Esophagus squamous epithelium (tissue), 5 donors: ENCODE measurements around the gene ESRRA. TPM values are rescaled to one million over a fixed set of nuclear protein-coding genes. Genes with fewer than 3 reads are reported as not detected.
"Not testable (repeated sequence)": the region's sequence is repeated elsewhere in the genome, so short reads cannot be mapped to it uniquely, and the experiment has no call there.

ENCODE experiments used
- DNase-seq: peaks from one replicate; lab custom pipeline; 2025; lab: John Stamatoyannopoulos, UW
- H3K27ac ChIP-seq, 4 donors: fragments of 200-600 bp; sonication (generic); one replicate each; pipeline ENCODE4 v1.5.1; 2016 to 2019; ENCODE audit warnings: mild to moderate bottlenecking in 1 of 4
- H3K27me3 ChIP-seq, 4 donors: fragments of 200-600 bp; sonication (generic); 1 replicate in 3 of 4; 2 replicates in 1 of 4; pipeline versions ENCODE4 v1.5.1 to v1.6.0; 2017 to 2021; ENCODE audit warnings: antibody characterized with exemption in 1 of 4
- H3K36me3 ChIP-seq, 3 donors: fragments of 200-600 bp; sonication (generic); one replicate each; pipeline ENCODE4 v1.5.1; 2016 to 2019
- H3K4me1 ChIP-seq, 3 donors: fragments of 200-600 bp; sonication (generic); one replicate each; pipeline ENCODE4 v1.5.1; 2017 to 2019
- H3K4me3 ChIP-seq, 4 donors: fragments of 200-600 bp; sonication (generic); 1 replicate in 3 of 4; 2 replicates in 1 of 4; pipeline ENCODE4 v1.5.1; 2016 to 2019; ENCODE audit warnings: mild to moderate bottlenecking in 2 of 4, moderate library complexity in 1 of 4
- H3K9me3 ChIP-seq, 3 donors: fragments of 200-600 bp; sonication (generic); one replicate each; pipeline ENCODE4 v1.5.1; 2016 to 2019
- CTCF ChIP-seq, 6 experiments: fragments of 450-650 bp in 4 of 6; fragments of 200-600 bp in 2 of 6; sonication (generic) in 2 of 6; IDR thresholded peaks; one replicate each; pipeline ENCODE4 v1.5.1; 2016 to 2019; ENCODE audit warnings: antibody characterized with exemption in 6 of 6, mild to moderate bottlenecking in 4 of 6, moderate library complexity in 4 of 6
- POLR2A ChIP-seq, 4 donors: fragments of 450-650 bp; IDR thresholded peaks; one replicate each; pipeline ENCODE4 v1.6.1; 2017; ENCODE audit warnings: antibody characterized with exemption in 4 of 4, mild to moderate bottlenecking in 4 of 4, moderate library complexity in 3 of 4
- WGBS, 2 donors: methylation state at CpG; one replicate each; pipeline ENCODE4 v1.1.5; 2018; 5-methylcytosine and 5-hydroxymethylcytosine counted together
- intact Hi-C: fragments of 100-400 bp; cut with DNase I; formaldehyde crosslinking; loops from one replicate; pipeline ENCODE4 v1.15.0; 2022
- total RNA-seq, 4 donors: library from RNA; depleted of rRNA; stranded (reverse); fragments of >200 nt; gene quantifications; one replicate each; pipeline ENCODE4 v1.1.0, GENCODE V29; 2016
- donor health status: DM: yes; HTN: yes; CAD: no.

The ESRRA gene
- total RNA-seq, 4 donors from 2014 or later: 81.9 to 131 (median 99.7) TPM

DNA sequence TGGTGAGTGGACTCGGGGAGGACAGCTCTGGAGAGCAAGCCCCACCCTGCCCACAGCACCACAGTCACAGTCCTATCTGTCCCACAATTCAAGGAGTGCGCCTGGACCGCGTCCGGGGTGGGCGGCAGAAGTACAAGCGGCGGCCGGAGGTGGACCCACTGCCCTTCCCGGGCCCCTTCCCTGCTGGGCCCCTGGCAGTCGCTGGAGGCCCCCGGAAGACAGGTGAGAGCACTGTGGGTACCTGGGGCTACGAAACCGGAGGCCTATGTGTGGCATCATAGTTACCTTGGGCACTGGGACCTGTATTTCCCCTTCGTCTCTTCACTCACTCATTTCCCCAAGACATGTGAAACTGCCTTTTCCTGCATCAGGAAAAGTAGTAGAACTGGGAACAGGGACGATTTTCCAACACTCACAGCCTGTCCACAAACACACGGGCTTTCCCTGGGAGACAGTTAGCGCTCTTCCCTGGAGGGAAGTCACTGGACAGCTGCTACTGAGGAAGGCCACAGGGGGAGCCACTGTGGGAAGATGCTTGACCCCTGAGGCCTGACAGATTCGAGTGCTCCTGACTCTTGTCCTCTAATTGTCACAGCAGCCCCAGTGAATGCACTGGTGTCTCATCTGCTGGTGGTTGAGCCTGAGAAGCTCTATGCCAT, 9.0 kb downstream of the ESRRA start:
- Histone ChIP-seq H3K27ac (peak overlapping the region; percentile 48 to 83 (median 74)), H3K27me3 (no peaks in the 10 kb centered on the region), H3K4me1 (peaks cover 41 to 85% (median 51%) of the 10 kb centered on the region in 3 donors), H3K36me3 (peaks cover 7 to 31% (median 26%) of the 10 kb centered on the region in 3 donors), H3K9me3 (no peaks in the 10 kb centered on the region), H3K4me3 (peak overlapping the region in 2 of 4 donors; percentile 6 to 35)
- 81 to 83% methylated on average over 8 to 15 of the region's 19 CpGs for WGBS, 2 donors
- TF ChIP-seq CTCF (IDR thresholded peaks at IDR 0.05): no peak
- intact Hi-C loops: no loop called here
- DNase-seq: no peak

- Histone ChIP-seq H3K27ac (peak overlapping the region in 3 of 4 donors; percentile 48 to 83 (median 72)), H3K36me3 (peaks cover 7 to 31% (median 26%) of the 10 kb centered on the region in 3 donors), H3K9me3 (no peaks in the 10 kb centered on the region), H3K4me3 (no peak overlapping the region), H3K27me3 (no peaks in the 10 kb centered on the region), H3K4me1 (peaks cover 48 to 87% (median 58%) of the 10 kb centered on the region in 3 donors)
- 84 to 86% methylated on average over 15 to 18 of the region's 24 CpGs for WGBS, 2 donors
- intact Hi-C loops: no loop called here
- DNase-seq: no peak
- TF ChIP-seq CTCF (IDR thresholded peaks at IDR 0.05) (no peak), POLR2A (IDR thresholded peaks at IDR 0.05) (no peak)
Observed at GRCh38 chr11:64314805-64315561, 9.7 kb downstream of the ESRRA start.

DNA sequence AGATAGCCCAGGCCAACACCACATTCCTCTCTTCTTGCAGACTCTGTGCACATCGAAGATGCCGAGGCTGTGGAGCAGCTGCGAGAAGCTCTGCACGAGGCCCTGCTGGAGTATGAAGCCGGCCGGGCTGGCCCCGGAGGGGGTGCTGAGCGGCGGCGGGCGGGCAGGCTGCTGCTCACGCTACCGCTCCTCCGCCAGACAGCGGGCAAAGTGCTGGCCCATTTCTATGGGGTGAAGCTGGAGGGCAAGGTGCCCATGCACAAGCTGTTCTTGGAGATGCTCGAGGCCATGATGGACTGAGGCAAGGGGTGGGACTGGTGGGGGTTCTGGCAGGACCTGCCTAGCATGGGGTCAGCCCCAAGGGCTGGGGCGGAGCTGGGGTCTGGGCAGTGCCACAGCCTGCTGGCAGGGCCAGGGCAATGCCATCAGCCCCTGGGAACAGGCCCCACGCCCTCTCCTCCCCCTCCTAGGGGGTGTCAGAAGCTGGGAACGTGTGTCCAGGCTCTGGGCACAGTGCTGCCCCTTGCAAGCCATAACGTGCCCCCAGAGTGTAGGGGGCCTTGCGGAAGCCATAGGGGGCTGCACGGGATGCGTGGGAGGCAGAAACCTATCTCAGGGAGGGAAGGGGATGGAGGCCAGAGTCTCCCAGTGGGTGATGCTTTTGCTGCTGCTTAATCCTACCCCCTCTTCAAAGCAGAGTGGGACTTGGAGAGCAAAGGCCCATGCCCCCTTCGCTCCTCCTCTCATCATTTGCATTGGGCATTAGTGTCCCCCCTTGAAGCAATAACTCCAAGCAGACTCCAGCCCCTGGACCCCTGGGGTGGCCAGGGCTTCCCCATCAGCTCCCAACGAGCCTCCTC, 10.6 kb downstream of the ESRRA start:
- intact Hi-C loops: not testable (repeated sequence)
- H3K27ac ChIP-seq: peak overlapping the region; percentile 92 to 99 (median 98)
- H3K4me1 ChIP-seq: peaks cover 52 to 87% (median 60%) of the 10 kb centered on the region in 3 donors

DNA sequence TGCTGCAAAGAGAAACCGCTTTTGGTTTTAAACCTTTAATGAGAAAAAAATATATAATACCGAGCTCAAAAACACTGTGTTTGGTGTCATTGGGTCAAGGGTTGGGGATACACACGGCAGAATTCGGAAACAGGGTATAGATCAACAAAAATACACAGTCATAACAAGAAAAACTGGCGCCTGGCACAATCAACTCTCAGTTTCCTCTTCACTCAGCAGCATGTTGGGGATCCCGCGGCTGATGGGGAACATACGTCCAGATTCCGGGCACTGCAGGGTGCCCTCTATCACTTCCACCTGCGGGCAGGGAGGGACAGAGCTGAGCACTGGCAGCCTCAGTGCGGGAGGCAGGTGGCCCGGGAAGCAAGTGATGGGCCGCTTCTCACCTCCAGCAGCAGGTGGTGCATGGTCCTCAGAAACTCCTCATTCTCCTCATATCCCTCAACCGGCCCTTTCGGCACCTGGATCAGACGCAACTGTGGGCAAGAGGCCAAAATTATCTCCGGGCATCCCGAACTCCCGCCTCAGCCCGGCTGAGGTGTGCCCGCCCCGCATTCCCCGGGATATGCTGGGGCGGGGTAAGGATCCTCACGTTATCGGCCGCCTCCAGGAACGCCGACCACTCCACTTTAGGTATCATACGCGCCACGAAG, 11.5 kb downstream of the ESRRA start:
- TF ChIP-seq POLR2A (IDR thresholded peaks at IDR 0.05) (no peak), CTCF (IDR thresholded peaks at IDR 0.05) (peak in 2 of 6 experiments; percentile 20 to 44)
- intact Hi-C loops: no loop called here
- no peak for DNase-seq

More for the DNA sequence above, 10.6 kb downstream of the ESRRA start:
- DNase-seq, H3K9me3 ChIP-seq, H3K27me3 ChIP-seq: not testable (repeated sequence)
- Histone ChIP-seq H3K36me3 (peaks cover 7 to 38% (median 26%) of the 10 kb centered on the region in 3 donors), H3K4me3 (peak overlapping the region in 2 of 4 donors; percentile 76 to 91)
- 40 to 83% methylated on average over 2 to 4 of the region's 25 CpGs for WGBS, 2 donors

More for the DNA sequence above, 11.5 kb downstream of the ESRRA start:
- Histone ChIP-seq H3K36me3 (peaks cover 7 to 47% (median 26%) of the 10 kb centered on the region in 3 donors), H3K27me3 (no peaks in the 10 kb centered on the region), H3K9me3 (no peaks in the 10 kb centered on the region), H3K4me3 (peak overlapping the region; percentile 60 to 91 (median 82)), H3K27ac (peak overlapping the region; percentile 92 to 99 (median 98)), H3K4me1 (peaks cover 49 to 87% (median 56%) of the 10 kb centered on the region in 3 donors)
- WGBS, 2 donors: 3 to 9% methylated on average over 15 to 20 of the region's 32 CpGs
